ENCODE measurements around the gene CCDC92B.

- no peak for TF ChIP-seq CTCF (IDR thresholded peaks at IDR 0.05)
- TF ChIP-seq POLR2A (IDR thresholded peaks at IDR 0.05) = no peak
These were observed 44.6 kb downstream of the CCDC92B start for GRCh38 chr17:2704890-2705248.
